Nephron (organoid): ENCODE results near the gene MIA.

Source experiments
- H3K27ac Mint-ChIP-seq, 3 experiments: 2 replicates each; pipeline ENCODE4 v1.8.0; 2020; ENCODE audit warnings: mixed read lengths in 3 of 3, mild to moderate bottlenecking in 2 of 3, moderate library complexity in 1 of 3
- H3K27me3 Mint-ChIP-seq: 2 replicates; pipeline ENCODE4 v1.8.0; 2021; ENCODE audit warnings: low read depth, mild to moderate bottlenecking, moderate library complexity, mixed read lengths
- H3K36me3 Mint-ChIP-seq: 2 replicates; pipeline ENCODE4 v1.8.0; 2020; ENCODE audit warnings: low read depth, mixed read lengths
- H3K4me1 Mint-ChIP-seq: 2 replicates; pipeline ENCODE4 v1.8.0; 2020; ENCODE audit warnings: mixed read lengths
- H3K4me3 Mint-ChIP-seq, 3 experiments: 2 replicates each; pipeline ENCODE4 v1.8.0; 2020; ENCODE audit warnings: mild to moderate bottlenecking in 3 of 3, mixed read lengths in 3 of 3, moderate library complexity in 2 of 3
- H3K9me3 Mint-ChIP-seq: 2 replicates; pipeline ENCODE4 v1.8.0; 2020; ENCODE audit warnings: mixed read lengths
- TF ChIP-seq, protein P1 (sequence below), 3 experiments: fragments of 200-600 bp; sonication (generic); IDR thresholded peaks; one replicate each; pipeline ENCODE4 v1.5.0; 2021; ENCODE audit warnings: antibody characterized with exemption in 3 of 3; ENCODE audit not compliant: unreplicated experiment in 3 of 3

MIA gene

DNA sequence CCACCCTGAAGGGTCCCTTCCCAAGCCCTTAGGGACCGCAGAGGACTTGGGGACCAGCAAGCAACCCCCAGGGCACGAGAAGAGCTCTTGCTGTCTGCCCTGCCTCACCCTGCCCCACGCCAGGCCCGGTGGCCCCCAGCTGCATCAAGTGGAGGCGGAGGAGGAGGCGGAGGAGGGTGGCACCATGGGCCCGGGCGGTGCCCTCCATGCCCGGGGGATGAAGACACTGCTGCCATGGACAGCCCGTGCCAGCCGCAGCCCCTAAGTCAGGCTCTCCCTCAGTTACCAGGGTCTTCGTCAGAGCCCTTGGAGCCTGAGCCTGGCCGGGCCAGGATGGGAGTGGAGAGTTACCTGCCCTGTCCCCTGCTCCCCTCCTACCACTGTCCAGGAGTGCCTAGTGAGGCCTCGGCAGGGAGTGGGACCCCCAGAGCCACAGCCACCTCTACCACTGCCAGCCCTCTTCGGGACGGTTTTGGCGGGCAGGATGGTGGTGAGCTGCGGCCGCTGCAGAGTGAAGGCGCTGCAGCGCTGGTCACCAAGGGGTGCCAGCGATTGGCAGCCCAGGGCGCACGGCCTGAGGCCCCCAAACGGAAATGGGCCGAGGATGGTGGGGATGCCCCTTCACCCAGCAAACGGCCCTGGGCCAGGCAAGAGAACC lies 25.1 kb downstream of the MIA start:
- Mint-ChIP-seq H3K4me3 (peak overlapping the region; percentile 98 to 99 (median 99)), H3K4me1 (peaks cover 46% of the 10 kb centered on the region), H3K9me3 (no peaks in the 10 kb centered on the region), H3K27me3 (no peaks in the 10 kb centered on the region), H3K36me3 (peaks cover 27% of the 10 kb centered on the region), H3K27ac (peak overlapping the region; percentile 92 to 98 (median 96))
- TF ChIP-seq, protein P1, sequence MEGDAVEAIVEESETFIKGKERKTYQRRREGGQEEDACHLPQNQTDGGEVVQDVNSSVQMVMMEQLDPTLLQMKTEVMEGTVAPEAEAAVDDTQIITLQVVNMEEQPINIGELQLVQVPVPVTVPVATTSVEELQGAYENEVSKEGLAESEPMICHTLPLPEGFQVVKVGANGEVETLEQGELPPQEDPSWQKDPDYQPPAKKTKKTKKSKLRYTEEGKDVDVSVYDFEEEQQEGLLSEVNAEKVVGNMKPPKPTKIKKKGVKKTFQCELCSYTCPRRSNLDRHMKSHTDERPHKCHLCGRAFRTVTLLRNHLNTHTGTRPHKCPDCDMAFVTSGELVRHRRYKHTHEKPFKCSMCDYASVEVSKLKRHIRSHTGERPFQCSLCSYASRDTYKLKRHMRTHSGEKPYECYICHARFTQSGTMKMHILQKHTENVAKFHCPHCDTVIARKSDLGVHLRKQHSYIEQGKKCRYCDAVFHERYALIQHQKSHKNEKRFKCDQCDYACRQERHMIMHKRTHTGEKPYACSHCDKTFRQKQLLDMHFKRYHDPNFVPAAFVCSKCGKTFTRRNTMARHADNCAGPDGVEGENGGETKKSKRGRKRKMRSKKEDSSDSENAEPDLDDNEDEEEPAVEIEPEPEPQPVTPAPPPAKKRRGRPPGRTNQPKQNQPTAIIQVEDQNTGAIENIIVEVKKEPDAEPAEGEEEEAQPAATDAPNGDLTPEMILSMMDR (IDR thresholded peaks at IDR 0.05; ENCODE audit: unreplicated experiment in 3 of 3) = no peak

DNA sequence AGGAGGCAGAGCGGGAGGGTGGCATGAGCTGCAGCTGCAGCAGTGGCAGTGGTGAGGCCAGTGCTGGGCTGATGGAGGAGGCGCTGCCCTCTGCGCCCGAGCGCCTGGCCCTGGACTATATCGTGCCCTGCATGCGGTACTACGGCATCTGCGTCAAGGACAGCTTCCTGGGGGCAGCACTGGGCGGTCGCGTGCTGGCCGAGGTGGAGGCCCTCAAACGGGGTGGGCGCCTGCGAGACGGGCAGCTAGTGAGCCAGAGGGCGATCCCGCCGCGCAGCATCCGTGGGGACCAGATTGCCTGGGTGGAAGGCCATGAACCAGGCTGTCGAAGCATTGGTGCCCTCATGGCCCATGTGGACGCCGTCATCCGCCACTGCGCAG lies 25.7 kb downstream of the MIA start:
- Mint-ChIP-seq H3K4me3 (peak overlapping the region; percentile 98 to 99 (median 99)), H3K27ac (no peak overlapping the region), H3K4me1 (peaks cover 51% of the 10 kb centered on the region), H3K9me3 (no peaks in the 10 kb centered on the region), H3K36me3 (peaks cover 27% of the 10 kb centered on the region), H3K27me3 (no peaks in the 10 kb centered on the region)
- TF ChIP-seq, protein P1 (IDR thresholded peaks at IDR 0.05; ENCODE audit: unreplicated experiment in 3 of 3) = no peak

DNA sequence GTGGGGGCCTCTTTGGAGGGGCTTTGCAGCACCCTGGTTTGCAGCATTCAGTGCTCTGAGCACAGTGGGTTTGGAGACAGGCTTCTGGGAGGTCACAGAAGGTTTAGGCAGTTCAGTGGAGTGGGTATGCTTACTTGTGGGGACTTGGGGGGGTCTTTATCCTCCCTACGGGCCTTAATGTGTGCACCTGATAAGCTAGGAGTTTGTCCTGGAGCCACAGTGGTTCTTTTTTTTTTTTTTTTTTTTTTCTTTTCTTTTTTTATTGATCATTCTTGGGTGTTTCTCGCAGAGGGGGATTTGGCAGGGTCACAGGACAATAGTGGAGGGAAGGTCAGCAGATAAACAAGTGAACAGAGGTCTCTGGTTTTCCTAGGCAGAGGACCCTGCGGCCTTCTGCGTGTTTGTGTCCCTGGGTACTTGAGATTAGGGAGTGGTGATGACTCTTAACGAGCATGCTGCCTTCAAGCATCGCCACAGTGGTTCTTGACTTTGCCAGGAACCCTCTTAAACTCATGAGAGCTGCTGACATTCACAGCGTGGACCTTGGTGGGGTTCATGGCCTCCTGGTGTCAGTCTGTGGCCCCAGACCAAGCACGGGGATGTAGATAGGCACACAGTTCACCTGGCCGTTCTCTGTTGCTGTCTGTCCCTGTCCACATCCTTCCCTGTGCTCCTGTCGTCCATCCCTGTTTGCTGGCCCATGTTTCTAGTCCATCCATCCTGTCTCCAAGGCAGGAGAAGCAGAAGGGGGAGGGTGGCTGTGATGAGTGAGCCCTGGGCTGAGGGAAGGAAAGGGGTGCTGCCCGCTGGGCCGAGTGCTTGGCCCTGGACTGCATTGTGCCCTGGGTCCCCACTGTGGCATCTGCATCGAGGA lies 26.3 kb downstream of the MIA start:
- Mint-ChIP-seq H3K9me3 (no peaks in the 10 kb centered on the region), H3K4me1 (peaks cover 58% of the 10 kb centered on the region), H3K27ac (peak overlapping the region; percentile 77 to 81 (median 79)), H3K27me3 (no peaks in the 10 kb centered on the region), H3K4me3 (peak overlapping the region; percentile 80 to 99 (median 98)), H3K36me3 (peaks cover 27% of the 10 kb centered on the region)
- TF ChIP-seq, protein P1 (IDR thresholded peaks at IDR 0.05; ENCODE audit: unreplicated experiment in 3 of 3) = no peak

DNA sequence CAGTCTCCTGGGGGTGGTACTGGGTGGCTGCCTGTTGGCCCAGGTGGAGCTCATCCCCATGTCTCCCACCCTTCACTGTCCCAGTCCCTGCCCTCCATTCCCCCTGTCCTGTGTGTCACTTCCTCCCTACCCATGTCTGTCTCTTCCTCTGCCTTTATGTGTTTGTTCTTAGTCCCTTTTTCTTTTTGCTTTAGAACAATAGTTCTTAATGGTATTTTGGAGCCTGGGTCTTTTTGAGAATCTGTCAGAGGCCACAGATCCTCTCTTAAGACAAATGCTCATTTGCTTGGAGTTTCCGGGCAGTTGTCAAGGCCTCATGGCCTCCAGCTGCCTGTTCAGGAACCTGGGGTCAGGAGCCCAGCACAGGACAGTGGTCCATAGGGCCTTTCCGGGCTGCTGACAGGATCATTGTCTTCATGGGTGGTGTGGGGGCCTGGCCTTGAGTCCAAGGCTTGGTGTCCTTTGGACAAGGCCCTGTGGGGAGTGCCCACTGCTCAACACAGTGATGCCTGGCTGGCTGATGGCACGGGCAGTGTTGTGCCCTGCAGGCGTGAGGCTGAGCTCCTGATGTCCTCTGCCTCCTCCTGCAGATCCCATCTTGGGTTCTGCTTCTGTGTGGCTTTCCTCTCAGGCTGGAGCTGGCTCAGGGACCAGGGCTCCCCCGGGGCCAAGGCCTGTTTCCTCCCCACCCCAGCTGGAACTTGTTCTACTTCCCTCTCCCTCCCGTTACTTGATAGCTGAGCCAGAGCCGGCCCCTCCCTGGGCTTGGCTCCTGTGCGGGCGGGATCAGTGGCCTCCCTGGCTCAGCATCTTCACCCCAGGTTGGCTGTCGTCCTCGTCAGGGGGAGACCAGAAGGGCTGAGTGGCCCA lies 27.2 kb downstream of the MIA start:
- Mint-ChIP-seq H3K4me3 (peak overlapping the region; percentile 80 to 99 (median 98)), H3K27ac (peak overlapping the region; percentile 77 to 81 (median 79))
- TF ChIP-seq, protein P1 (IDR thresholded peaks at IDR 0.05; ENCODE audit: unreplicated experiment in 3 of 3) = no peak

DNA sequence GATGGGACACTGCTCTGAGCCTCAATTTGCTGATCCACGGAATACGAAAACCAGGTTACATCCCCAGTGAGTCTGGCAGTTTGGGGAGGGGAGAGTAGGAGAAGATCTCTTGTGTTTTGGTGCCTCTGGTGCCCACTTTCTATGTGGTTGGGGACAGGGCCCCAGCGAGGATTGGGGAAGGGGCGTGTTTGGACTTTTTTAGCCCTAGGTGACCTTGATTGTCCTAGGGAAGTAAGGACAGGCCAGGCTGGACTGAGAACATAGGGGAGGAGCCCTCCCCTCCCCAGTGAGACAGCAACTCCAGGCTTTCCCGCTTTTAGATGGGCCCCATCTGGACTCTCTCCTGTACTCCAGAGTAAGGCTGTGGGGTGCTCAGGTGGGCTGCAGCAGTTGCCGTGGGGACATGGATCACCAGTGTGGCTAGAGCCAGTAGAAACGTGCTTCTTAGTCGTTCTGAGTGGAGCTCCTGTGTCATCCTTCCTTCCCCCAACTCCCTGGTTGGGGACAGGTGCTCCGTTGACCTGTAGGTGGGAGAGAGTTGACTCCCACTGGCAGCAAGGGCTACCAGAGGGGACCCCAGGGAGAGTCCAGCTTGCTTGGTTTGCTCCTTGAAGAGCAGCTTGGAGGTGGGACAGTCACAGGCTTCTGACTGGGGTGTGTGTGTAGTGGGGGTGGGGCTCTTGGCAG lies 28.0 kb downstream of the MIA start:
- Mint-ChIP-seq H3K27me3 (no peaks in the 10 kb centered on the region), H3K4me3 (peak overlapping the region; percentile 80 to 99 (median 98)), H3K4me1 (peaks cover 58% of the 10 kb centered on the region), H3K36me3 (peaks cover 31% of the 10 kb centered on the region), H3K27ac (peak overlapping the region; percentile 69 to 79 (median 75)), H3K9me3 (no peaks in the 10 kb centered on the region)
- TF ChIP-seq, protein P1 (IDR thresholded peaks at IDR 0.05; ENCODE audit: unreplicated experiment in 3 of 3) = no peak

More for the DNA sequence above, 27.2 kb downstream of the MIA start:
- H3K36me3 Mint-ChIP-seq = peaks cover 27% of the 10 kb centered on the region
- no peaks in the 10 kb centered on the region for H3K9me3 Mint-ChIP-seq
- no peaks in the 10 kb centered on the region for H3K27me3 Mint-ChIP-seq
- peaks cover 62% of the 10 kb centered on the region for H3K4me1 Mint-ChIP-seq
